ELF-1 (cell line): ENCODE data around the gene MRPL30.
A peak's percentile ranks its signal among the peaks of the same experiment; 100 is the strongest.
"Not testable (repeated sequence)": the region's sequence is repeated elsewhere in the genome, so short reads cannot be mapped to it uniquely, and the experiment has no call there.

Source experiments
- DNase-seq: peaks from one replicate; pipeline ENCODE4 v3.0.0-alpha.2; 2016; ENCODE audit warnings: low read depth, low spot score

MRPL30 gene

DNA sequence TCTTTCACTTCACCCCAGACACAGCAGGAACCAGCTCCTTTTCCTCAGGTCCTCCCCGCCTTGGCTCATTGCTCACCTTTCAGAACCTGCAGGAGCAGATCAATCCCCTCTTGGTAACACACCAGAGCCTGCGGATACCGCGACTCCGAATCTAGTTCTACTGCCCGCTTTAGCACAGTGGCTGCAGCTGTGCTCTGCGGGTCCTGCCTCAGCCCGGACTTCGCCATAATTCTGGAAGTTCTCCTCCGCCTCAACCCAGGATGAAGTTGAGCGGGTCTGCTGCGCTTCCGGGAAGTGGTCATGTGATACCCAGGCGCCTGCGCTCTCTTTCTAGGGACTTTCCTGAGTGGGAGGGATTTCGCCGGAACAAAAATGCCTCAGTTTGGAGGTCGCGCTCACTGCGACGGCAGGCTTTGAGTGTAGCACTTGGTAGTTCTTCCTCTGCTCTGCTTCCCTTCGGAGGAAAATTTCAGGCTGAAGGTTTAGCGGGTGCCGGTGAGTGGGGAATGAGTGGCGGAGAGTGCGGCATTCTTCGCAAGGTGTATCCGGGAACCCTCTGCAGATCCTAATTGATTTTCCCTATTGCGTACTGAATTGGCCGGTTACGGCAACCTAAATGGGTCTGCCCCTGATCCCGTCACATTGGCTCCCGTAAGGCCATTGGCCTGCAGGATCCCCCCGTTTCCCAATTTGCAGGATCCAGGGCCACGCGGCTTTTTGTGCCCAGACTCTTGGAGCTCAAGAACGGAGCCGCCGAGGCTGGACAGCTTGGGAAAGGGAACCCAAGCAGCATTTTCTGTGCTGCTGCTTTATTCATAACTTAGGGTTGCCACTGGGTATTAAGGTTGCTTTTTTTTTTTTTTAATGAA is at the start of gene MRPL30, which contains the start of gene MITD1:
Gene MRPL30 (plus strand): TSS at position 430 of the 869 bp plus-strand sequence. CDS start 5,020 bp downstream, outside the sequence.
Gene MITD1 (minus strand): TSS at position 304 of the 869 bp plus-strand sequence. CDS start 77 bp downstream, at position 227.
- peak; percentile 97 for DNase-seq

- not testable (repeated sequence) for DNase-seq
Observed at GRCh38 chr2:99135044-99135556, 45.9 kb upstream of the MRPL30 start.

- DNase-seq, result no peak
Observed at GRCh38 chr2:99139003-99139402, 42.0 kb upstream of the MRPL30 start.

GRCh38 chr2:99140056-99140859 is 40.7 kb upstream of the MRPL30 start:
- no peak for DNase-seq

DNA sequence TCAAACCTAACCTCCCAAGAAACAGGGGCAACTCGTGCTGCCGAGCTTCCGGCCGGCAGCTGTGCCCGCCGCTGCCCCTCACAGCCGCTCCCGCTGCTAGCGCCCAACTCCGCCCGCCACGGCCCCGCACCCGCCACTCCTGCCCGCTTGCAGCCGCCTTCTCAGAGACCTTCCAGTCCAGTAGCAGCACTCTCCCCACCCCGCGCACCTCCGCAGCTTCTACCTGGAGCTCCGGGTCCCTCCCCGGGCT is 40.2 kb upstream of the MRPL30 start:
- no peak for DNase-seq

DNA sequence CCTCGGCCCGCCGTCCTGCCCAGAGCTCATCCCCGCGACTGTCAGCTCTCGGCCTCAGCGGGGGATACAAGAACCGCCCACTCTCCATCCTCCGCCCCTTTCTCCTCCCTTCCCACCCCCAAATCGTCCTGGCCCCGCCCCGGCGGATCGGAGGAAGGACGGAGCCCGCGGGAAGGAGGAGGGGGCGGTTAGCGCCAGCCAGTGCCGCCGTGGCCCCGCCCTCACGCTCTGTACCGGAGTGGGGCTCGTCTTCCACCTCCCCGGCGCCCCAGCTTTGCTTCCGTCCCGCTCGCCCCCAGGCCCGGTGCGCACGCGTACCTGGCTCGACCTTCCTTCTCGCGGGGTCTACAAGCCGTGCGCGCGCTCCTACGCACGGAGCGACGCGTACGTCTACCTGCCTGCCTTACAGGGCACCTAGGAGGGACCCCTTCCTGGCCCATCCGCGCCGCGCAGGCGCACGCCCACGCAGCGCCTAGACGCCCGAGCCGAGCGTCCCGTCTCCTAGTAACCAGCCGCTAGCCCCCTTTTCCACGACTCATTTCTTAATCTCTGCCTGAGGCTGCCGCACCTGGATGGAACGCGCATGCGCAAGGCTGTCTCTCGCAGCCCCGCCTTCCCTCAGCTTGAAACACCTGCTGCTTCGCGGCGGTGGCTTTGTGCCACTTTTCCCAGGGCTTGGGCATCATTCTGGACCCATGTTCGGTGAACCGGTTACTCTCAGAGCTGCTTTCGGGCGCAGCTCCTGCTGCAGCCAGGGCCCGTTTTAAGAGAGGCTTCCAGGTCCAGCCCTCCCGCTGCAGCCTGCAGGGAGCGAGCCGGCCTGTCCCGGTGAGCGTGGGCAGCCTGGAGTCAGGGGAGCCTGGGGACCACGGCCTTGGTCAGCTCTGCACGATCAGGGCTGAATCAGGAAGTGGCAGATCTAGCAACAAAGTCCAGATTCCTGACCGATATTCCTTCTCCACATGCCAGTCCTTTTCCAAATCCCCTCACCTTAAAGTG is 39.6 kb upstream of the MRPL30 start, which contains the start of gene C2orf15:
Gene C2orf15 (plus strand): TSS at position 598 of the 999 bp plus-strand sequence. CDS start 8,852 bp downstream, outside the sequence.
- DNase-seq, result peak; percentile 95

- no peak for DNase-seq
Observed at GRCh38 chr2:99150706-99151105, 30.3 kb upstream of the MRPL30 start.

- DNase-seq, result no peak
Observed at GRCh38 chr2:99152199-99152895, 28.6 kb upstream of the MRPL30 start.

DNA sequence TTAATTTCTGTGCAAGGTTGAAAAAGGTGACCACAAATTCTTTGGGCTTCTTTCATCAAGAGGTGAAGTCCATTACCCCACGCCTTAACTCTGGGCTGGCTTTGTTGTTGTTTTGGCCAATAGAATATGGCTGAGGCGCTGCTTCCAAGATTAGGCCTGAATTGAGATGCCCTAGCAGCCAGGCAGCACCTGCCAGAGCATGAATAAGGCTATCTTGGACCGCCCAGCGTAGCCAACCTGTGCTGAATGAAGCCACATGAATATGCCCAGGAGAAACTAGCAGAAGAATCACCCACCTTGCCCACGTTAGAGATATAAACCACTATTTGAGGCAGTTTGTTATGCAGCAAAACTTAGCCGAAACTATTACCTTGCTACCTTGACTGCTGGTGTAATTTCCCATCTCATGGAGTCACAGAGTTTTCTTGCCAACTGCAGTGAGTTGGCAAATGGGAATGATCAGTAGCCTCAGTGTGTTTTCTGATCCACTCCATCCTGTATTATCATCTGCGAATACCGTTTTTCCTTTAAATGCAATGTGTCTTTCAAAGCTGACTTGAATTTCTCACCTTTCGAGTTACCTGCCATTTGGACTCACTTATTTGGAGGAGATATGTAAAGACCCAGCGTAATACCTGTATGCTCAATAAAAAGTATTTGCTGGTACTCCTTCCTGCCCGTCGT is 26.9 kb upstream of the MRPL30 start:
- no peak for DNase-seq

GRCh38 chr2:99154643-99155536 is 26.1 kb upstream of the MRPL30 start, which contains the start of the genes LIPT1 and TSGA10:
Gene LIPT1 (plus strand): TSS chr2:99154967. CDS start chr2:99161958, 6,991 bp downstream.
Gene TSGA10 (minus strand): TSS chr2:99154942. CDS start chr2:99109439, 45,503 bp downstream.
- peak; percentile 90 for DNase-seq

DNA sequence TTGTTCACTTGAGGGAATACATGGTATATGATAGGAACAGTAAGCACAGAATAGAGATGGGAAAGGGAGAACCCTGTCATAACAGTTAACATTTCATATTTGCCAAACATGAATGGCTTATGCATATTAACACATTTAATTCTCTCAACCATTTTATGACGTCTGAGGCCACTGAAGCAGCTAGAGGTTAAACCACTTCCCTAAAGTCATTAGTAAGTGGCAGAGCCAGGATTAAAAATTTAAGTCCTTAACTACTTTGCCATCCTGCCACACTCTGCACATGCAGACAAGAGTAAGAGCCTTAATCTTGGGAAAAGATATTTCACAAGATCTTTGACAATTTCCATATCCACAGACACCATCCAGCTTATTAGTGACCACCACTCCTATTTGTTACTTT is 24.1 kb upstream of the MRPL30 start:
- DNase-seq, result no peak

DNA sequence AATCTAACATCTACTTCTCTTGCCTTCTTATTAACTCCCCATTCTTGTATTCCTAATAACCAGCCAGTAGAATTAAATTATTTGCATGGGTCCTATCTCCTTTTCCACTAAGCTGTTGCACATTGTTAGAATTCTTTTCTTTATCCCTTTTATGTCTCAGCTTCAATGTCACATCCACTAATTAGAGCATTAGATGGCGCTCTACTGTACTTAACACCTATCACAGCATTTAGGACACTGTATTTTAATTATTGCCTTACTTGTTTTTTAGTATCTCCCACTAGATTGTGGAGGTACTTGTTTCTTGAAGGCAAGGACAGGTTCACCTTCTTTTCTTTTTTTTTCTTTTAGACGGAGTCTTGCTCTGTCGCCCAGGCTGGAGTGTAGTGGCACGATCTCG is 22.4 kb upstream of the MRPL30 start:
- no peak for DNase-seq

- no peak for DNase-seq
Observed at GRCh38 chr2:99159594-99159993, 21.4 kb upstream of the MRPL30 start.

GRCh38 chr2:99166218-99166617 is 14.8 kb upstream of the MRPL30 start:
- no peak for DNase-seq

DNA sequence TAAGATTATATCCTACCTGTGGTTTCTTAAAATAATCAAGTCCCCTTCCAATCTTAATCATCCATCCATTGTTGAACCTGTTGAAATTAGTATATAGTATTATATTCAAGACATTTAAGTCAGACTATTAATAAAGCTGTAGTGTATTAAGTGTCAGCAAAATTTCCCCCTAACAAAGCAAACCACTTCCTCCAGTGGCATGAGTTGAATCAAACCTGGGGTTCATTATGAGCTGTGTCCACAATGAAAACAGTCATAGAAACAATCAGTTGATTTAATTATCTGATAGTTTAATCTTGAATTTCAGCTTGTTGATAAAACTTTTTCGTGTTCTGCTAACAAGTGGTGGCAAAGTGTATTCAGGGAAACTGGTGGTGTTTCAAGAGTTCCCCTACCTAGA is 11.4 kb upstream of the MRPL30 start:
- no peak for DNase-seq

- no peak for DNase-seq
Observed at GRCh38 chr2:99171377-99172140, 9.4 kb upstream of the MRPL30 start.

DNA sequence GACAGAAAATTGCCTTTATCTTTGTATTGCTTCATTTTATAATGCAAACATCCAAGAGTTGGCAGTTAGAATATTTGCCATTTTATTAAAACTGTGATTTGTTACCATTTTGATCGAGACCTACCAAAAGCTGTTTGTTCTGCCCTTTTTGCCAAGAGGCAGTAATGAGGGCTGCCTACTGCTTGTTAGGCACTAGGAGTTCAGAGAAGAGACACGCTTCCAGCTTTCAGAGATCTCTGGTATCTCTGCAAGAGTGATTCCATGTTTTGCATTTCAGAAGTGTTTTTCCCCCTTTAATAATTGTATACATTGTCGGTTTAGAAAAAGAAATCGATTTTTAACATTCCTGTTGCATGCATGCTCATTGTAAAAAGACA is 628 bp downstream of the MRPL30 start:
- DNase-seq, result peak; percentile 33

DNA sequence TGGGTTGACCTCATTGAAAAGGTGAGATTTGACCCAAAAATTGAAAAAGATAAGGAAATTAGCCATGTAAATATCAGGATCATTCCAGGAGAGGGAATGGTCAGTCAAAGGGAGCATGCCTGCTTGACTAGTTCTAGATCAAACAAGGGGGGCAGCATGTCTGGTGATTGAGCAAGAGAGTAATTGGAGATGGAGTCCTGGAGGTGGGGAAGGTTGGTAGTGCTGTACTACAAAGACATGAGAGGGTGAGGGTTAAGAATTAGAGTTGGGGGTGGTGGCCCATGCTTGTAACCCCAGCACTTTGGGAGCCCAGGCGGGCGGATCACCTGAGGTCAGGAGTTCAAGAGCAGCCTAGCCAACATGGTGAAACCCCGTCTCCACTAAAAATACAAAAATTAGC is 2.0 kb downstream of the MRPL30 start:
- DNase-seq, result peak; percentile 43
